Inflammatory macrophage (primary cell): ENCODE data around the gene SAMD4B.
"Not testable (repeated sequence)": the region's sequence is repeated elsewhere in the genome, so short reads cannot be mapped to it uniquely, and the experiment has no call there.

Source experiments
- DNase-seq, 2 donors: peaks; one replicate each; pipeline ENCODE4 v3.0.0-alpha.2; 2020 to 2022

The SAMD4B gene

GRCh38 chr19:39336483-39336882 lies 5.7 kb upstream of the SAMD4B start:
- no peak for DNase-seq

- DNase-seq: no peak
Observed at GRCh38 chr19:39339674-39340073, 2.5 kb upstream of the SAMD4B start.

DNA sequence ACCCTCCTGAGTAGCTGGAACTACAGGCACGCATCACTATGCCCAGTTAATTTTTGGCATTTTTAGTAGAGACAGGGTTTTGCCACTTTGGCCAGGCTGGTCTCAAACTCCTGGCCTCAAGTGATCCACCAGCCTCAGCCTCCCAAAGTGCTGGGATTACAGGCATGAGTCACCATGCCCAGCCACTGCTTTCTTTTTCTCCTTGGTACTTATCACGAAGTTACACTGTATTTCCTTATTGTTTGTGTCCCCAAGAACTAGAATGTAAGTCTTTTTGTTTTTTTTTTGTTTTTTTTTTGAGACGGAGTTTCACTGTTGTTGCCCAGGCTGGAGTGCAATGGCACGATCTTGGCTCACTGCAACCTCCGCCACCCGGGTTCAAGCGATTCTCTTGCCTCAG lies 2.1 kb upstream of the SAMD4B start:
- not testable (repeated sequence) for DNase-seq

DNA sequence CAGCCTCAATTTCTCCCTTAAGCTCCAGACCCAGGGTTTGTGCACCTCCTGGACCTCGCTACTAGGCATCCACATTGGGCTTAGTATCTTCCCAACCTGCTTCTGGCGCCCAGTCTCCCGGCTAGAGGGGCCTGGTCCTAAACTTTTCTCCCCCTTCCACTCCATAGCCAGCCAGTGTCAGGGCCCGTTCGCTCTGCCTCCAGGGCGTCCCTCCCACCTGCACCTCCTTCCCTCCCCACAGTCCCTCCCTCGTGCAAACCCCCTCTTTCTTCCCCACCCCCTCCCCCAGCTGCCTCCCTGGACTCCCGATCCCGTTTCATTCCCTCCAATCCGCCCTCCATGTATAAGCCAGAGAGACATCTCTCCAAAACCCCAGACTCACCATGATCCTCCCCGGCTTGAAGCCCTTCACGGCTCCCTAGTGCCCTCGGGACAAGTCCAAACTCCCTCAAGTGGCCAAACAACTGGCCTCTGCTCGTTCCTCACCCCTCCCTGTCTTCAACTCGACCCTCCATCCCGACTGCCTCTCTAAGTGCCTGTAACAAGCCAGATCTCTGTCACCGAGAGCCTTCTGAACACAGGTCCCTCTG lies 997 bp upstream of the SAMD4B start:
- DNase-seq: peak; percentile 33 to 48

DNA sequence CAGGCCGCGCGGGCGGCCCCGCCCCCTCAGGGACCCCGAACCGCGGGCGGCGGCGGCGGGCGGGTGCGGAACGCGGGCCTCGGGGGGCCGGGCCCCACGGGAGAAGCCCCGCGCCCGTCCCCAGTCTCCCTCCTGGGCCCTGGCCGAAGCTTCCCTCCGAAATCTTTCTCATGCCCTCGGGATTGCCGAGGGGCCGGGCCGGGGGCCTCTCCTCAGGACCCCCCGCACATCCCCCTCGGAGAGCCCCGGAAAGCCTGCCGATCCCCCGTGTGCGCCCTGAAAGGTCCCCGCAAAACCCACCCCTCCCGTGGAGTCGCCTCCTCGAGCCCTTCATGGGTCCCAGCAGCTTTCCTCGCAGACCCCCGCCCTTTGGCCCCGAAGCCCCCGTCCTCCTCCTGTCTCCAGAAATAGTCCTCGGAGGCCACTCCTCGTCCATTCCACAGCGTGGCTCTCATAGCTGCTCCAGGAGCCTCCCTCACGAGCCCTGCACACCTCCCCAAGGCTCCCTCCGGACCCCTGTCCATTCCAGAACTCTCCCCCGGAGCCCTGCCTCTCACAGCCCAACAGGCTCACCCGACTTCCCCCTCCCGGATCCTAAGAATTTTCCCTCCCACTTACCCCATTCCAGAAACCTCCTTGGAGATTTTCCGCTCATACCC lies 555 bp downstream of the SAMD4B start:
- no peak for DNase-seq

DNA sequence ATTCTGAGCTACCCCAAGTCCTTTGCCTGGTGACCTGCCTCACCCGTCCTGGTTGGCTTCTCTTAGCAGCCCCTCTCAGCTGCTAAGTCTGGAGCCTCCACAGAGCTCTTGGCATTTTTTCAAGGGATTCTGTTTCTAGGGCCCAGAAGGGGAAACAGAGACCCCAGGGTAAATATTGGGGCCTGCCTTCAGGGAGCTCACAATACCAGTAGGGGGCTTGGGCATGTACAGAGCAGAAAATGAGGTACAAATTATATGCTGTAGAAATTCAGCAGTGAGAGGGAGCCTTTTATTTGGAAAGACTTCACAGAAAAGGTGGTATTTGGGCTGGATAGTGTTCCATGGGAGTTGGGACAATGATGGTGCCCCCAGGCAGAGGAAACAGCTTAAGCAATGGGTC lies 3.7 kb downstream of the SAMD4B start:
- no peak for DNase-seq

DNA sequence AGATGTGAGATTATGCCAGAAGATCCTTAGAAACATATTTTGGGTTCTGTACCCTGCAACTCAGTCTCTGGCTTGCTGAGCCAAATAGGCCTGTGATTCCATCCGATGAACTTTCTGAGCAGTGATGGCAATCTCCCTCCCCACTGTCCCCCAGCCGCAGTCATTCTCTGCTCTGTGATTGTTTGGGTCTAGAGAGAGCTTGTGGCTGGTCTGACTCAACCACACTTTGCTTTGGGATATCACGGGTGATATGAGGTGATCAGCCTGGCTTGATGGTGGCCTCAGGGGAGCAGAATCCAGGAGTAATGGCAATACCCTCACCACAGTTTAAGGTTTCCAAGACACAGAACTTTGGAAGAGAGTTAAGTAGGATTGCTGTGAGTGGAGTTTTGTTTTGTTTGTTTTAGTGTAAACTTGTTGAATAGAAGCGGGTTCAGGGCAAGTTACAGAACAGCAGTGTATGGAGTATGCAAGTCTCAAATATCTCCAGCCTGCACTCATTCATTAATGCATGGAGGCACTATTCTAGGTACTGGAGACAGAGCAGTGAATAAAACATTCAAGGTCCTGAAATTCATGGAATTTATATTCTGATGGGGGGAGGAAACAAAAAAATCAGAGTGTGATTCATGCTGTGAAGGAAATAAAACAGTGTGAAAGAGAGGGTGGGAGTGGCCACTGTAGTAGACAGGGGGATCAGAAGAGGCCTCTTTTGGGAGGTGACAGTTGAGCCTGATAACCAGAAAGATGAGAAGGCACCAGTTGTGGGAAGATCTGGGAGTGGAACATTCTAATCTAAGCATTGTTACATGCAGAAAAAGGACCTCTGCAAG lies 5.3 kb downstream of the SAMD4B start:
- no peak for DNase-seq

DNA sequence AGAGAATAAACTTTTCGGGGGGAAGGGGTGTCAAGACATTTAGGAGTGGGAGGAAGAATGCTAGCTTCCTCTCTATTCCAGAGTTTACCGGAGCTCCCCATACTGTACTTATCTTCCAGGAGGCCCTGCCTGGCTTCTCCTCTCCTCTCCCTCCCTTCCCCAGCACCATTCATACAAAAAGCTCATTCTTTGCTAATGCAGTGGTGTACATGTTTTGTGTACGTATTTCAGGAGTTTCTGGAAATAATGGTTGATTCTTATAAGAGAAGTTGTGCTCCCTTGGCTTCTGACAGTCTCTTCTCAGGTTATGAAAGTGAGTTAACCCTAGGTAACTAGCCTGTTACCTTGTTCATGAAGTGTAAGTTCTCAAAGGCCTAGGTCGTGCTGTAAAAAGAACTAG lies 7.1 kb downstream of the SAMD4B start:
- no peak for DNase-seq

DNA sequence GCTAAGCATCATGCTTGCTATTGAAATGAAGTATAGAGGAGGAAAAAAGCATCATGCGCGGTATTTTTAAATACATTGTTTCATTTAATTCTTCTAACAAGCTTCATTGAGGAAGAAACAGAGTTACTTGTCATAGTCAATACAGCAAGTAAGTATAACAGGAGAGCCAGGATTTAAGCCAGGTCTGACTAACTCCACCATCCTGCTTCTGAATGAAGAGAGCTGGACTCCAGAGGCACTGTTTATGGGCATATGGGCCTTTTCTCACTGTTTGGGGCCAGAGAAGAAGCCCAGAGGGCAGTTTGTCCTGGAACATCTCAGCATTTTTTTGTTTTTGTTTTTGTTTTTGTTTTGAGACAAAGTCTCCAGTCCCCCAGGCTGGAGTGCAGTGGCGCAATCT lies 7.9 kb downstream of the SAMD4B start:
- DNase-seq: no peak

GRCh38 chr19:39351537-39352064 lies 9.4 kb downstream of the SAMD4B start:
- DNase-seq: peak in 1 of 2 donors; percentile 21

- no peak for DNase-seq
Observed at GRCh38 chr19:39352381-39353255, 10.4 kb downstream of the SAMD4B start.

- no peak for DNase-seq
Observed at GRCh38 chr19:39355253-39355652, 13.0 kb downstream of the SAMD4B start.

- DNase-seq: no peak
Observed at GRCh38 chr19:39356073-39356472, 13.9 kb downstream of the SAMD4B start.

GRCh38 chr19:39356647-39357046 lies 14.4 kb downstream of the SAMD4B start:
- no peak for DNase-seq

- no peak for DNase-seq
Observed at GRCh38 chr19:39359026-39359425, 16.8 kb downstream of the SAMD4B start.

DNA sequence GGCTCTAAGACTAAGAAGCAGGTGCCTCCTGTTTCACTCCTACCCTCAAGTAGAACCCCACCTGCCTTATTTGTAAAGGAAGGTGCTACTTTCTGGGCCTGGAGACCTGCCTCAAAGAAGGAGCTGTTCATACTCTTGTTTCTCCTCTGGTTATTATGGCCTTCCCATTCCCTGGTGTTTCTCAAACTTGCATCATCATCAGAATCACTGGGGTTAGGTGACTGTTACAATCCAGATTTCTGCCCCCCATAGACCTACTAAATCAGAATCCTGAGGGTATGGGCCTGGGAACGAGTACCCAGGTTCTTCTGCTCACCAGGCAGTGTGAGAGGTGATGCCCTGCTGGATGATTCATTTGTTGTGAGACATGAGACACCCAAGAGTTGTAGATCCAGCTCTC lies 18.4 kb downstream of the SAMD4B start:
- no peak for DNase-seq

- no peak for DNase-seq
Observed at GRCh38 chr19:39362682-39363657, 20.7 kb downstream of the SAMD4B start.

DNA sequence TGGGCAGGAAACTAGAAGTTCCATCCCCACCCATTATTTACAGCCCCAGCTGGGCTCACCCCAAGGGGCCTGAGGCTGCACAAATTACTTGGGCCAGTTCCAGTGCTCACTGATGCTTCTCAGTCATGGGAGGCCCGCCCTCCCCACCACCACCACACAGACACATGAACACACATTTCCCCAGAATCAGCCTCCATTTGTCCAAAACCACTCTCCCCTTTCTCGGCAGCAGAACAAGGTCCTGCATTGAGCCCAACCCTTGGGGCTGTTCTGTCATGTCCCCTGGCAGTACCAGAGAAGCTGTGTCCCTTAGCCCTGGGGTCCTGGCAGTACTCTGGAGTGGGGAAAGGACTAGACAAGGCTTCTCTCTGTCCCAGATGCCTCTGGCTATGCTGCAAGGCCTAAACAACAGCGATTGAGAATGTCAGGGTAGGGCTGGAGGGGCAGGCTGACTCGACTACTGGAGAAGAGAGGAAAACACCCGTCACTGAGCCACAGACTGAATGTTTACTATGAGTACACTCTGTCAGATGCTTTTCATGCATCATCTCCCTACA lies 21.8 kb downstream of the SAMD4B start:
- DNase-seq: no peak

GRCh38 chr19:39365531-39365930 lies 23.3 kb downstream of the SAMD4B start:
- DNase-seq: no peak

DNA sequence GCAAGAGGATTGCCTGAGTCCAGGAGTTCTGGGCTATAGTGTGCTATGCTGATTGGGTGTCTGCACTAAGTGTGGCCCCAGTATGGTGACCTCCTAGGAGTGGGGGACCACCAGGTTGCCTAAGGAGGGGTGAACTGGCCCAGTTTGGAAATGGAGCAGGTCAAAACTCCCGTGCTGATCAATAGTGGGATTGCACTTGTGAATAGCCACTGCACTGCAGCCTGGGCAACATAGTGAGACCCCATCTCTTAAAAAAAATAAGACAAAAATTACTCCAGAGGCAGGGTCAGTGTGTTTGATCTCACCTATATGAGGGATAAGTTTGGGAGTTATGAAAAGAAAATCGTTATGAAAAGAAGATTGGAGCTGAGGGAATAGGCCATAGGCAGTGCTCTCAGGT lies 27.0 kb downstream of the SAMD4B start:
- DNase-seq: no peak

- DNase-seq: no peak
Observed at GRCh38 chr19:39370735-39371134, 28.5 kb downstream of the SAMD4B start.
